ENCODE results near the gene CDK14.

Gene CDK14

GRCh38 chr7:90968871-90969270, 372.8 kb downstream of the CDK14 start:
- Mint-ChIP-seq H3K36me3 (ENCODE audit: insufficient read depth) (no peaks in the 10 kb centered on the region), H3K27me3 (no peaks in the 10 kb centered on the region), H3K4me1 (no peaks in the 10 kb centered on the region), H3K9me3 (peaks cover 14% of the 10 kb centered on the region), H3K4me3 (no peak overlapping the region), H3K27ac (ENCODE audit: low read depth) (no peak overlapping the region)
- no peak for DNase-seq (ENCODE audit: low spot score in 2 of 2)
- ATAC-seq (replicated peaks; ENCODE audit: extremely low read depth, poor library complexity, severe bottlenecking) = no peak

GRCh38 chr7:90972906-90973550, 376.9 kb downstream of the CDK14 start:
- no peak for ATAC-seq (replicated peaks; ENCODE audit: extremely low read depth, poor library complexity, severe bottlenecking)
- H3K27me3 Mint-ChIP-seq = no peaks in the 10 kb centered on the region
- H3K36me3 Mint-ChIP-seq (ENCODE audit: insufficient read depth) = no peaks in the 10 kb centered on the region
- no peak overlapping the region for H3K27ac Mint-ChIP-seq (ENCODE audit: low read depth)
- peaks cover 22% of the 10 kb centered on the region for H3K9me3 Mint-ChIP-seq
- DNase-seq (ENCODE audit: low spot score in 2 of 2) = no peak
- H3K4me3 Mint-ChIP-seq = no peak overlapping the region
- H3K4me1 Mint-ChIP-seq = no peaks in the 10 kb centered on the region

- no peak overlapping the region for H3K27ac Mint-ChIP-seq (ENCODE audit: low read depth)
- ATAC-seq (replicated peaks; ENCODE audit: extremely low read depth, poor library complexity, severe bottlenecking) (no peak), DNase-seq (ENCODE audit: low spot score in 2 of 2) (no peak)
- no peaks in the 10 kb centered on the region for H3K36me3 Mint-ChIP-seq (ENCODE audit: insufficient read depth)
- H3K4me1 Mint-ChIP-seq = no peaks in the 10 kb centered on the region
- peaks cover 19% of the 10 kb centered on the region for H3K9me3 Mint-ChIP-seq
- H3K27me3 Mint-ChIP-seq = no peaks in the 10 kb centered on the region
- H3K4me3 Mint-ChIP-seq = no peak overlapping the region
Observed at GRCh38 chr7:90977056-90977455, 380.9 kb downstream of the CDK14 start.

- Mint-ChIP-seq H3K4me1 (no peaks in the 10 kb centered on the region), H3K27ac (ENCODE audit: low read depth) (no peak overlapping the region), H3K9me3 (peaks cover 19% of the 10 kb centered on the region), H3K27me3 (no peaks in the 10 kb centered on the region), H3K36me3 (ENCODE audit: insufficient read depth) (no peaks in the 10 kb centered on the region), H3K4me3 (no peak overlapping the region)
- DNase-seq (ENCODE audit: low spot score in 2 of 2) = no peak
- no peak for ATAC-seq (replicated peaks; ENCODE audit: extremely low read depth, poor library complexity, severe bottlenecking)
Observed at GRCh38 chr7:90980545-90980944, 384.4 kb downstream of the CDK14 start.

GRCh38 chr7:90982228-90982627, 386.1 kb downstream of the CDK14 start:
- H3K4me3 Mint-ChIP-seq = no peak overlapping the region

GRCh38 chr7:90984692-90985091, 388.6 kb downstream of the CDK14 start:
- DNase-seq (ENCODE audit: low spot score in 2 of 2) (no peak), ATAC-seq (replicated peaks; ENCODE audit: extremely low read depth, poor library complexity, severe bottlenecking) (no peak)
- peaks cover 6% of the 10 kb centered on the region for H3K9me3 Mint-ChIP-seq
- no peaks in the 10 kb centered on the region for H3K36me3 Mint-ChIP-seq (ENCODE audit: insufficient read depth)
- H3K27me3 Mint-ChIP-seq = no peaks in the 10 kb centered on the region
- no peak overlapping the region for H3K4me3 Mint-ChIP-seq
- H3K4me1 Mint-ChIP-seq = no peaks in the 10 kb centered on the region
- H3K27ac Mint-ChIP-seq (ENCODE audit: low read depth) = no peak overlapping the region

More at GRCh38 chr7:90982228-90982627, 386.1 kb downstream of the CDK14 start:
- ATAC-seq (replicated peaks; ENCODE audit: extremely low read depth, poor library complexity, severe bottlenecking) (no peak), DNase-seq (ENCODE audit: low spot score in 2 of 2) (no peak)
- no peak overlapping the region for H3K27ac Mint-ChIP-seq (ENCODE audit: low read depth)
- H3K9me3 Mint-ChIP-seq = peaks cover 11% of the 10 kb centered on the region
- H3K36me3 Mint-ChIP-seq (ENCODE audit: insufficient read depth) = no peaks in the 10 kb centered on the region
- H3K4me1 Mint-ChIP-seq = no peaks in the 10 kb centered on the region
- H3K27me3 Mint-ChIP-seq = no peaks in the 10 kb centered on the region

GRCh38 chr7:90988516-90988915, 392.4 kb downstream of the CDK14 start:
- Mint-ChIP-seq H3K4me3 (no peak overlapping the region), H3K4me1 (no peaks in the 10 kb centered on the region), H3K27me3 (no peaks in the 10 kb centered on the region), H3K27ac (ENCODE audit: low read depth) (no peak overlapping the region), H3K36me3 (ENCODE audit: insufficient read depth) (no peaks in the 10 kb centered on the region), H3K9me3 (peaks cover 6% of the 10 kb centered on the region)
- DNase-seq (ENCODE audit: low spot score in 2 of 2) (no peak), ATAC-seq (replicated peaks; ENCODE audit: extremely low read depth, poor library complexity, severe bottlenecking) (no peak)

- H3K4me1 Mint-ChIP-seq = no peaks in the 10 kb centered on the region
- no peaks in the 10 kb centered on the region for H3K36me3 Mint-ChIP-seq (ENCODE audit: insufficient read depth)
- DNase-seq (ENCODE audit: low spot score in 2 of 2) (no peak), ATAC-seq (replicated peaks; ENCODE audit: extremely low read depth, poor library complexity, severe bottlenecking) (no peak)
- no peaks in the 10 kb centered on the region for H3K27me3 Mint-ChIP-seq
- no peak overlapping the region for H3K4me3 Mint-ChIP-seq
- H3K27ac Mint-ChIP-seq (ENCODE audit: low read depth) = no peak overlapping the region
- H3K9me3 Mint-ChIP-seq = peaks cover 6% of the 10 kb centered on the region
Observed at GRCh38 chr7:90988996-90989765, 393.1 kb downstream of the CDK14 start.

GRCh38 chr7:90994121-90994520, 398.0 kb downstream of the CDK14 start:
- ATAC-seq (replicated peaks; ENCODE audit: extremely low read depth, poor library complexity, severe bottlenecking) = no peak
- Mint-ChIP-seq H3K4me1 (no peaks in the 10 kb centered on the region), H3K27ac (ENCODE audit: low read depth) (no peak overlapping the region), H3K9me3 (peaks cover 6% of the 10 kb centered on the region), H3K4me3 (no peak overlapping the region), H3K27me3 (no peaks in the 10 kb centered on the region), H3K36me3 (ENCODE audit: insufficient read depth) (peaks cover 1% of the 10 kb centered on the region)
- DNase-seq (ENCODE audit: low spot score in 2 of 2) = no peak

- DNase-seq (ENCODE audit: low spot score in 2 of 2) (no peak), ATAC-seq (replicated peaks; ENCODE audit: extremely low read depth, poor library complexity, severe bottlenecking) (no peak)
- Mint-ChIP-seq H3K4me1 (no peaks in the 10 kb centered on the region), H3K9me3 (peaks cover 6% of the 10 kb centered on the region), H3K27ac (ENCODE audit: low read depth) (no peak overlapping the region), H3K36me3 (ENCODE audit: insufficient read depth) (peaks cover 1% of the 10 kb centered on the region), H3K4me3 (no peak overlapping the region), H3K27me3 (no peaks in the 10 kb centered on the region)
Observed at GRCh38 chr7:90994601-90995000, 398.5 kb downstream of the CDK14 start.

GRCh38 chr7:90995996-90996395, 399.9 kb downstream of the CDK14 start:
- ATAC-seq (replicated peaks; ENCODE audit: extremely low read depth, poor library complexity, severe bottlenecking) = no peak
- no peak overlapping the region for H3K4me3 Mint-ChIP-seq
- H3K36me3 Mint-ChIP-seq (ENCODE audit: insufficient read depth) = peaks cover 1% of the 10 kb centered on the region
- H3K27me3 Mint-ChIP-seq = no peaks in the 10 kb centered on the region
- peaks cover 2% of the 10 kb centered on the region for H3K9me3 Mint-ChIP-seq
- no peak for DNase-seq (ENCODE audit: low spot score in 2 of 2)
- H3K4me1 Mint-ChIP-seq = no peaks in the 10 kb centered on the region
- no peak overlapping the region for H3K27ac Mint-ChIP-seq (ENCODE audit: low read depth)

GRCh38 chr7:90999989-91000979, 404.2 kb downstream of the CDK14 start:
- ATAC-seq (replicated peaks; ENCODE audit: extremely low read depth, poor library complexity, severe bottlenecking) = no peak
- Mint-ChIP-seq H3K36me3 (ENCODE audit: insufficient read depth) (peaks cover 1% of the 10 kb centered on the region), H3K27ac (ENCODE audit: low read depth) (no peak overlapping the region), H3K4me3 (no peak overlapping the region), H3K9me3 (no peaks in the 10 kb centered on the region), H3K4me1 (no peaks in the 10 kb centered on the region), H3K27me3 (no peaks in the 10 kb centered on the region)
- no peak for DNase-seq (ENCODE audit: low spot score in 2 of 2)

Measured in central memory CD8-positive, alpha-beta T cell (primary cell).